Activated T-cell treated with anti-CD3 and anti-CD28 coated beads for 48 hours (primary cell): Measurements from ENCODE around the gene RNF223.
"Not testable (repeated sequence)": the region's sequence is repeated elsewhere in the genome, so short reads cannot be mapped to it uniquely, and the experiment has no call there.

Experiments used
- DNase-seq: peaks from one replicate; pipeline ENCODE4 v3.0.0-alpha.2; 2020; ENCODE audit warnings: low read depth

RNF223 gene

DNA sequence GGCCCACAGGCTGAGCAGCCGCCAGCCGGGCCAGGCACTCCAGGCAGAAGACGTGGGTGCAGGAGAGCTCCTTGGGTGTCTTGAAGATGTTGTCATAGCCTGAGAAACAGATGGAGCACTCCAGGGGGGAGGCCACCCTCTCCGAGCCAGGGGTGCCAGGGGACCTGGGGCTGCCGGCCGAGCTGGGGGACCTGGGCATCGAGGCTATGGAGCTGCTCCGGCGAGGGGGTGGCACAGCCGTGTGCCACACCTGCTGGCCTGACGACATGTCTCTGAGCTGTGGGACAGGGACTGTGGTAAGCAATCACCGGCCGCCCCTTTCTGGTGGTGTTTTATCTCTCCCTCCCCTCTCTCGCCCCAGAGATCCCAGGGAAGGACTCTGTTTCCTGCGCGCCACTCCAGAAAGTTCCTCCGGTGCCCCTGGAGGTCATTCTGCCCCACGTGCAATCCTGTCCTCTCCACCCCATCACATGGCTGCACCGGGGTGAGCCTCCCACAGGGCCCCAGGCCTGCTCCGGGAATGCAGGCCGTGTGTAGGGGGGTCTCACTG, 1.7 kb downstream of the RNF223 start:
- DNase-seq, result no peak

DNA sequence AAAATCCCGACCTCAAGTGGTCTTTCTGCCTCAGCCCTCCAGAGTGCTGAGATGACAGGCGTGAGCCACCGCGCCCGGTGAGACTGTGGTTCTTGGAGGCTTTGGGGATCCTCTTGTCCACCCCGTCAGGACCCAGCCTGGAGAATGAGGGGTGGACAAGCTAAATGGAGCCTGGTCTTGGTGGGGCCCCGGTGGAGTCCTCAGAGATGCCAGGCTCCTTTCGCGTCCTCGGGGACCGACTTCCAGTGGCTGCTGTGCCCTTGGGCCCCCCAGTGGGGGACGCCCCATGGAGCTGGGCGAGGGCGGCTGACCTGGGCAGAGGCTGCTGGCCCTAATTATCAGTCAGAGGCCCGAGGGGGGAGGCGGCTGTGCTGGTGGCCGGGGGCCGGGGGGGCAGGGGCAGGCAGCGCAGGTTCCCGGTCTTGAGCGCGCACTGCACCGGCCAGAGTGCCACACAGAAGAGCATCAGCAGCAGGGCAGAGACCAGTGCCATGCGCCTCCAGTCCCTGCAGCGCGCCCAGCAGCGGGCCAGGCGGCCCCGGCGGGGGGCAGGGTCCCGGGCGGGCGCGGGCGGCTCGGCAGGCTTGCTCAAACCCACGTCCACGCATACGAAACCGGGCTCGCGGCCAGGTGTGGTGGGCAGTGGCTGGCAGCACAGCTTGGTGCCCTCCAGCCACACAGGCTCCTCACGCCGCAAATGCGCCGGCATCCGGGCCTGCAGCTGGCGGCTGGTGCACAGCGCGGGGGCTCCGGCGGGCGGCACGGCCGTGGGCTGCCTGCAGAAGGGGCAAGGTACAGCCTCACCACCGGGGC, 2.4 kb downstream of the RNF223 start:
- DNase-seq, result no peak

GRCh38 chr1:1069711-1070676, 4.1 kb downstream of the RNF223 start:
- DNase-seq, result no peak

DNA sequence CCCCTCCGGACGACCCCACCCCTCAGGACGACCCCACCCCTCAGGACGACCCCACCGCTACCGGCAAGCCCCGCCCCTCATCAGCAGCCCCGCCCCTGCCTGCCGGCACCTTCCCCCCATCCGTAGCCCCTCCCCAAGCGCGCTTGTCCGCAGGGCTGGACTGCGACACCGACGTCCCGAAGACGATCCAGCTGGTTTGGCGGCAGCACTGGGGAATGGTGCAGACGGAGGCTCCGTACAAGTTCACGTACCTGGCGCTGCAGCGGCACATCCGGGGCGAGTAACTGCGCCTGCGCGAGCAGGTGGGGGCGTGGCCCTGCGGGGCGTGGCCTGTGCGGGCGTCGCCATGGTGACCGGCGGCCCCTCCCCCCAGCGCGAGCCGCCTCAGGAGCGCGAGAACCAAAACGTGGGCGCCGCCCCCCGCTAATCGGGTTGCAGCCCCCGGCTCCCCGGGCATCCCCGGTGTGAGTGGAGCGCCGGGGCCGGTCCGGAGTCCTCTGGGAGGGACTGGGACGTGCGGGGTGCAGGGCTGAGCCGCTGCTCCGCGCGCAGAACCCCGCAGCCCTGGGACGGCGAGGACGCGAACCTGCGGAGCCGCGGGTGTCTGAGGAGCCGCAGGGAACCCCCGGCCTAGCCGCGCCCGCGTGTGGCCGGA, 4.9 kb downstream of the RNF223 start:
- peak; percentile 86 for DNase-seq

DNA sequence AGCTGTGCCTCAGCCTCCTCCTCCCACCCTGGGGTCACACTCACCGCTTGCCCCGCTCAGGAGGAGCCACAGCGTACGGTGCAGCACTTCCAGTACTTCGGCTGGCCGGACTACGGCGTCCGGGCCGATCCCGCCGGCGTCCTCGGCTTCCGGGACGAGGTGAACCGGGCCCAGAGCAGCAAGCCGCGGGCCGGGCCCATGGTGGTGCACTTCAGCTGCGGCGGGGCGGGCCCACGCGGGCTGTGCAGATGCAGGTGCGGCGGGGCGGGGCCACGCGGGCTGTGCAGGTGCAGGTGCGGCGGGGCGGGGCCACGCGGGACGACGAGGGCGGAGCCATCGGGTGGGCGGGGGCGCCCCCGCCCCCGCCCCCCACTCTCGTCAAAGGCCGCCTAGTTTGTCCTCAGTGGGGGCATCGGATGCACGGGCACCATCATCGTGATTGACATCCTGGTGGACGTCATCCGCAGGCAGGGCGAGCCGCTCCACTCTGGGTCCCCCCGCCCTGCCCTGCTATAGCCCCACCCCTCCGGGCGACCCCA, 5.5 kb downstream of the RNF223 start:
- DNase-seq, result no peak

- DNase-seq, result no peak
Measured at GRCh38 chr1:1067860-1068516, 6.1 kb downstream of the RNF223 start.

DNA sequence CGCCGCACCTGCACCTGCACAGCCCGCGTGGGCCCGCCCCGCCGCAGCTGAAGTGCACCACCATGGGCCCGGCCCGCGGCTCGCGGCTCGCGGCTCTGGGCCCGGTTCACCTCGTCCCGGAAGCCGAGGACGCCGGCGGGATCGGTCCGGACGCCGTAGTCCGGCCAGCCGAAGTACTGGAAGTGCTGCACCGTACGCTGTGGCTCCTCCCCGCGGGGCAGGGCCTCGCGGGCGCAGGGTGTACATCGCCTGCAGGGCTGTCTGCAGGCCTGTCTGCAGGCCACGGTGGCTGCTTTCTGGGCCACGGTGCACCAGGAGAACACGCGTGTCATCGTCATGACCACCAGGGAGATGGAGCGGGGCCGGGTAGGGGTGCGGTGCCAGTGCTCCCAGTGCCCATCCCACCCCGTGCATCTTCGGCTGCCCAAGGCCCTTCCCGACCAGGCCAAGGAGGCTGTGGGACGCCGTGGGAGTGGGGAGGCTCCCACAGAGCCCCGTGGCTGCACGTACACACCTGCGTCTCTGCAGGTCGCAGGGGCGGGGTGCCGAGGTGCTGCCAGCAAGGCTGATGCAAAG, 6.7 kb downstream of the RNF223 start:
- no peak for DNase-seq

DNA sequence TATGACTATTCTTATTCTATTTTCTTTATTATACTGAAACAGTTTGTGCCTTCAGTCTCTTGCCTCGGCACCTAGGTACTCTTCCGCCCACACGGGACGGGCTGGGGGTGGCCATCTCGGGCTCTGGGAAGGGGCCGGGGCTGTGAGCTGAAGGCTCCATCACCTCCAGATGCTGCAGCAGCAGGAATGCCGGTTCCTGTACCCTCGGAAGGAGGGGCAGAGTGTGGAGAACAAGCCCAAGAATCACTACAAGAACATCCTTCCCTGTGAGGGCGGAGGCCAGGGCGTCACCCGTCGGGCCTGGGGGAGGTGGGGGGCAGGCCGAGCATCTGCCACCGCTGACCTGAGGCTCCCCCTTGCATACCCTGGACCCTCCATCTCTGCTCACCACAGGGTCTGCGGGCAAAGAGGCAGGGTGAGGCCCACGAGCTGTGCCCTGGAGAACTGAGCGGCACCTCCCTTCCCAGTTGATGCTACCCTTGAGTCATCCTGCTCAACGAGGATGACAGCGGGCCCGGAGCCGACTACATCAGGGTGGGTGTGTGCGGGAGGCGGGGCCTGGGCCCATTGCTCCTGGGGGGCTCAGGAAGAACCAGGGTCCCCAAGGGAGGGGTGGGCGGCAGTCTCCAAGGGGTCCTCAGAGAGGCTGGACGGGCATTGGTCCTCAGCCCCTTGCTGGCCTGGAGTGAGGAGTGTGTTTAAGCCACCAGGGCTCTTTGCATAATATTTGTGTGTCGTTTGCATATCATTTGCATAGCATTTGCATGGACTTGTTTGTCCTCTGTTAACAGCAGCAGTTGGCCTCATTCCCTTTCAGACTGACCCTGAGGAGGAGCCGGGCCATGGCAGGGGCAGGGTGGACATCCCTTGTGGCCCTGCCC, 7.5 kb downstream of the RNF223 start:
- DNase-seq, result no peak

GRCh38 chr1:1065940-1066304, 8.2 kb downstream of the RNF223 start:
- DNase-seq, result not testable (repeated sequence)

DNA sequence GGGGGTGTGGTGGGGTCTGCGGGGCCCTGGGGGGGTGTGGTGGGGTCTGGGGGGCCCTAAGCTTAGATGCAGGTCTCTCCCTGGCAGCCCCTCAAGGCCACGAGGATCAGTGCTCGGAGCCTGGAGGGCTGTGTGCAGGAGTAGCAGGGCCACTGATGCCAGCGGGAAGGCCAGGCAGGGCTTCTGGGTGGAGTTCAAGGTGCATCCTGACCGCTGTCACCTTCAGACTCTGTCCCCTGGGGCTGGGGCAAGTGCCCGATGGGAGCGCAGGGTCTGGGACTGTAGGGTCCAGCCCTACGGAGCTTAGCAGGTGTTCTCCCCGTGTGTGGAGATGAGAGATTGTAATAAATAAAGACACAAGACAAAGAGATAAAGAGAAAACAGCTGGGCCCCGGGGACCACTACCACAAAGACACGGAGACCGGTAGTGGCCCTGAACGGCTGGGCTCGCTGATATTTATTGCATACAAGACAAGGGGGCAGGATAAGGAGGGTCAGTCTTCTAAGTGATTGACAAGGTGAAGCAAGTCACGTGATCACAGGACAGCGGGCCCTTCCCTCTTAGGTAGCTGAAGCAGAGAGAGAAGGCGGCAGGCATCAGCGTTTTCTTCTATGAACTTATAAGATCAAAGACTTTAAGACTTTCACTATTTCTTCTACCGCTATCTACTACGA, 8.7 kb downstream of the RNF223 start:
- no peak for DNase-seq

GRCh38 chr1:1063945-1064831, 9.9 kb downstream of the RNF223 start:
- DNase-seq, result peak; percentile 87

GRCh38 chr1:1063261-1063944, 10.7 kb downstream of the RNF223 start:
- no peak for DNase-seq

GRCh38 chr1:1062348-1063163, 11.6 kb downstream of the RNF223 start:
- no peak for DNase-seq

GRCh38 chr1:1061682-1062345, 12.3 kb downstream of the RNF223 start:
- no peak for DNase-seq

- DNase-seq, result no peak
Measured at GRCh38 chr1:1060281-1061000, 13.7 kb downstream of the RNF223 start.
